Activated T-cell treated with anti-CD3 and anti-CD28 coated beads, Interleukin-2, amount 50 U/mL, for 48 hours (primary cell): ENCODE measurements around the gene ABHD2.
"Not testable (repeated sequence)": the region's sequence is repeated elsewhere in the genome, so short reads cannot be mapped to it uniquely, and the experiment has no call there.

Source experiments
- DNase-seq, 2 experiments: peaks; one replicate each; pipeline ENCODE4 v3.0.0-alpha.2; 2020

Gene ABHD2

GRCh38 chr15:89087830-89088604 is at the start of gene ABHD2:
Gene ABHD2 (plus strand): TSS chr15:89088456. CDS start chr15:89116328, 27,872 bp downstream.
- peak; percentile 100 for DNase-seq

GRCh38 chr15:89039142-89039541 is 49.1 kb upstream of the ABHD2 start:
- no peak for DNase-seq

- DNase-seq: no peak
Observed at GRCh38 chr15:89041507-89041906, 46.7 kb upstream of the ABHD2 start.

GRCh38 chr15:89042387-89042786 is 45.9 kb upstream of the ABHD2 start:
- DNase-seq: no peak

GRCh38 chr15:89043031-89044002 is 44.9 kb upstream of the ABHD2 start:
- DNase-seq: no peak

- not testable (repeated sequence) for DNase-seq
Observed at GRCh38 chr15:89049016-89049666, 39.1 kb upstream of the ABHD2 start.

GRCh38 chr15:89051875-89052274 is 36.4 kb upstream of the ABHD2 start:
- no peak for DNase-seq

GRCh38 chr15:89052474-89052873 is 35.8 kb upstream of the ABHD2 start:
- DNase-seq: no peak

GRCh38 chr15:89054873-89055272 is 33.4 kb upstream of the ABHD2 start:
- DNase-seq: no peak

- DNase-seq: peak; percentile 94 to 97
Observed at GRCh38 chr15:89057506-89058133, 30.6 kb upstream of the ABHD2 start.

GRCh38 chr15:89058376-89058775 is 29.9 kb upstream of the ABHD2 start:
- DNase-seq: no peak

GRCh38 chr15:89058876-89059405 is 29.3 kb upstream of the ABHD2 start:
- no peak for DNase-seq

GRCh38 chr15:89066280-89066679 is 22.0 kb upstream of the ABHD2 start:
- DNase-seq: no peak

GRCh38 chr15:89067751-89068150 is 20.5 kb upstream of the ABHD2 start:
- peak in 1 of 2 experiments; percentile 34 for DNase-seq

- DNase-seq: peak; percentile 75 to 78
Observed at GRCh38 chr15:89068325-89068784, 19.9 kb upstream of the ABHD2 start.

- DNase-seq: no peak
Observed at GRCh38 chr15:89070197-89071124, 17.8 kb upstream of the ABHD2 start.

- DNase-seq: no peak
Observed at GRCh38 chr15:89071471-89071870, 16.8 kb upstream of the ABHD2 start.

GRCh38 chr15:89072277-89072869 is 15.9 kb upstream of the ABHD2 start:
- DNase-seq: no peak

- DNase-seq: no peak
Observed at GRCh38 chr15:89074402-89075012, 13.7 kb upstream of the ABHD2 start.

- no peak for DNase-seq
Observed at GRCh38 chr15:89075101-89075640, 13.1 kb upstream of the ABHD2 start.
